Neural progenitor cell (in vitro differentiated cells): ENCODE results near the gene CCS. TPM values are rescaled to one million over a fixed set of nuclear protein-coding genes. Genes with fewer than 3 reads are reported as not detected.

Experiments
- DNase-seq: peaks from one replicate; pipeline ENCODE4 v3.0.0-alpha.2; 2016; ENCODE audit warnings: low spot score
- H2AFZ ChIP-seq: fragments of 200-600 bp; sonication (generic); replicated peaks from 2 replicates; pipeline ENCODE4 v1.6.1; 2016; ENCODE audit warnings: antibody characterized with exemption
- H3F3A ChIP-seq: fragments of 200-600 bp; sonication (generic); 2 replicates; pipeline ENCODE4 v1.6.1; 2016; ENCODE audit warnings: antibody characterized with exemption, low read depth
- H3K27ac ChIP-seq: fragments of 200-600 bp; sonication (generic); 2 replicates; pipeline ENCODE4 v1.5.1; 2016; ENCODE audit warnings: mild to moderate bottlenecking
- H3K27me3 ChIP-seq: fragments of 200-600 bp; sonication (generic); 2 replicates; pipeline ENCODE4 v1.6.1; 2016; ENCODE audit warnings: mild to moderate bottlenecking, moderate library complexity
- H3K36me3 ChIP-seq: fragments of 200-600 bp; sonication (generic); 2 replicates; pipeline ENCODE4 v1.5.1; 2016
- H3K4me1 ChIP-seq: fragments of 200-600 bp; sonication (generic); 2 replicates; pipeline ENCODE4 v1.6.1; 2016; ENCODE audit warnings: mixed run types
- H3K4me2 ChIP-seq: fragments of 200-600 bp; sonication (generic); 2 replicates; pipeline ENCODE4 v1.6.1; 2016
- H3K4me3 ChIP-seq: fragments of 200-600 bp; sonication (generic); 2 replicates; pipeline ENCODE4 v1.5.1; 2016
- H3K79me2 ChIP-seq: fragments of 200-600 bp; sonication (generic); 2 replicates; pipeline ENCODE4 v1.6.1; 2016; ENCODE audit warnings: low read depth
- H3K9ac ChIP-seq: fragments of 200-600 bp; sonication (generic); 2 replicates; pipeline ENCODE4 v1.6.1; 2016
- H3K9me3 ChIP-seq: fragments of 200-600 bp; sonication (generic); 2 replicates; pipeline ENCODE4 v1.5.1; 2016; ENCODE audit warnings: low read depth
- H4K20me1 ChIP-seq: fragments of 200-600 bp; sonication (generic); 2 replicates; pipeline ENCODE4 v1.6.1; 2016; ENCODE audit warnings: low read depth
- H3K27ac Mint-ChIP-seq: 3 replicates; pipeline ENCODE4 v1.8.0; 2021; ENCODE audit warnings: mixed read lengths
- H3K27me3 Mint-ChIP-seq: 2 replicates; pipeline ENCODE4 v1.8.0; 2022; ENCODE audit warnings: low read depth, mild to moderate bottlenecking, inconsistent platforms, moderate library complexity, mixed read lengths; ENCODE audit not compliant: insufficient read depth
- H3K36me3 Mint-ChIP-seq: 3 replicates; pipeline ENCODE4 v1.8.0; 2021; ENCODE audit warnings: mixed read lengths
- H3K4me1 Mint-ChIP-seq: 3 replicates; pipeline ENCODE4 v1.8.0; 2021; ENCODE audit warnings: mixed read lengths
- H3K4me3 Mint-ChIP-seq: 3 replicates; pipeline ENCODE4 v1.8.0; 2021; ENCODE audit warnings: mild to moderate bottlenecking, moderate library complexity, mixed read lengths
- H3K9me3 Mint-ChIP-seq: 3 replicates; pipeline ENCODE4 v1.8.0; 2020; ENCODE audit warnings: mixed read lengths
- EZH2 ChIP-seq: fragments of 200-600 bp; sonication (generic); IDR thresholded peaks from 2 replicates; pipeline ENCODE4 v1.6.1; 2017; ENCODE audit warnings: antibody characterized with exemption, mild to moderate bottlenecking, moderate library complexity
- EZH2phosphoT487 ChIP-seq: fragments of 200-600 bp; sonication (generic); IDR thresholded peaks from 2 replicates; pipeline ENCODE4 v1.6.1; 2017; ENCODE audit warnings: antibody characterized with exemption
- total RNA-seq: library from RNA; depleted of rRNA; stranded (reverse); fragments of >200 nt; gene quantifications from 2 replicates; pipeline ENCODE4 v1.2.3, GENCODE V29; 2015; ENCODE audit warnings: low replicate concordance
- TF ChIP-seq, protein P1 (sequence below): fragments of 200-600 bp; sonication (generic); IDR thresholded peaks from 2 replicates; pipeline ENCODE4 v1.5.1; 2017; ENCODE audit warnings: antibody characterized with exemption, mild to moderate bottlenecking

The CCS gene
- total RNA-seq, 1 donor from 2014 or later = 44.3 TPM

GRCh38 chr11:66555416-66555815 is 37.6 kb upstream of the CCS start:
- H2AFZ ChIP-seq = no peak overlapping the region
- peaks cover 1% of the 10 kb centered on the region for H3F3A ChIP-seq
- no peaks in the 10 kb centered on the region for H3K27me3 ChIP-seq
- no peaks in the 10 kb centered on the region for H3K36me3 Mint-ChIP-seq
- H3K36me3 ChIP-seq = no peaks in the 10 kb centered on the region
- H4K20me1 ChIP-seq = no peaks in the 10 kb centered on the region
- no peaks in the 10 kb centered on the region for H3K4me1 ChIP-seq
- H3K4me2 ChIP-seq = no peak overlapping the region
- H3K4me3 Mint-ChIP-seq = no peak overlapping the region
- H3K9ac ChIP-seq = no peak overlapping the region
- H3K27ac ChIP-seq = no peak overlapping the region
- no peaks in the 10 kb centered on the region for H3K4me1 Mint-ChIP-seq
- no peak overlapping the region for H3K4me3 ChIP-seq
- H3K27ac Mint-ChIP-seq = no peak overlapping the region
- no peak for DNase-seq
- TF ChIP-seq, protein P1, sequence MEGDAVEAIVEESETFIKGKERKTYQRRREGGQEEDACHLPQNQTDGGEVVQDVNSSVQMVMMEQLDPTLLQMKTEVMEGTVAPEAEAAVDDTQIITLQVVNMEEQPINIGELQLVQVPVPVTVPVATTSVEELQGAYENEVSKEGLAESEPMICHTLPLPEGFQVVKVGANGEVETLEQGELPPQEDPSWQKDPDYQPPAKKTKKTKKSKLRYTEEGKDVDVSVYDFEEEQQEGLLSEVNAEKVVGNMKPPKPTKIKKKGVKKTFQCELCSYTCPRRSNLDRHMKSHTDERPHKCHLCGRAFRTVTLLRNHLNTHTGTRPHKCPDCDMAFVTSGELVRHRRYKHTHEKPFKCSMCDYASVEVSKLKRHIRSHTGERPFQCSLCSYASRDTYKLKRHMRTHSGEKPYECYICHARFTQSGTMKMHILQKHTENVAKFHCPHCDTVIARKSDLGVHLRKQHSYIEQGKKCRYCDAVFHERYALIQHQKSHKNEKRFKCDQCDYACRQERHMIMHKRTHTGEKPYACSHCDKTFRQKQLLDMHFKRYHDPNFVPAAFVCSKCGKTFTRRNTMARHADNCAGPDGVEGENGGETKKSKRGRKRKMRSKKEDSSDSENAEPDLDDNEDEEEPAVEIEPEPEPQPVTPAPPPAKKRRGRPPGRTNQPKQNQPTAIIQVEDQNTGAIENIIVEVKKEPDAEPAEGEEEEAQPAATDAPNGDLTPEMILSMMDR = no peak
- TF ChIP-seq EZH2phosphoT487 (no peak), EZH2 (no peak)
- H3K9me3 Mint-ChIP-seq = no peaks in the 10 kb centered on the region
- peaks cover 5% of the 10 kb centered on the region for H3K27me3 Mint-ChIP-seq
- no peaks in the 10 kb centered on the region for H3K9me3 ChIP-seq
- no peaks in the 10 kb centered on the region for H3K79me2 ChIP-seq

DNA sequence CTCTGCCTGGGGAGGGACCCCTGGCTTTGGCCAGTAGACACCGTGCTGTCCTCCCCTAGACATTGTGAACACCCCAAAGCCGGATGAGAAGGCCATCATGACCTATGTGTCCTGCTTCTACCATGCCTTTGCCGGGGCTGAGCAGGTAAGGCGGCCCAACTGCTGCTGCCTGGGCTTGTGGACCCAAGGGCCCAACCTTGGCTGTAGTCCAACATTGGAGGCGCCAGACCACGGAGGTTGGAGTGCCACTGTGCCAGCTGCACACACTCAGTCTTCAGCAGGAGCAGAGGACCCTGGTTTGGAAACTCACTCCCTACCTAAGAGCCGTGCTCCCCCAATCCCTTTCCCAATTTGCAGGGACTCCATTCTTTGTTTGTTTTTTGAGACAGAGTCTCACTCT is 36.9 kb upstream of the CCS start:
- TF ChIP-seq, protein P1 = no peak
- TF ChIP-seq EZH2phosphoT487 (no peak), EZH2 (no peak)
- Mint-ChIP-seq H3K36me3 (no peaks in the 10 kb centered on the region), H3K9me3 (no peaks in the 10 kb centered on the region), H3K4me3 (no peak overlapping the region), H3K4me1 (no peaks in the 10 kb centered on the region), H3K27ac (peak overlapping the region; percentile 78), H3K27me3 (peaks cover 4% of the 10 kb centered on the region)
- H3K9me3 ChIP-seq = no peaks in the 10 kb centered on the region
- no peak overlapping the region for H3K4me2 ChIP-seq
- no peak overlapping the region for H3K27ac ChIP-seq
- no peaks in the 10 kb centered on the region for H3F3A ChIP-seq
- no peaks in the 10 kb centered on the region for H3K36me3 ChIP-seq
- no peaks in the 10 kb centered on the region for H4K20me1 ChIP-seq
- no peaks in the 10 kb centered on the region for H3K79me2 ChIP-seq
- no peak overlapping the region for H2AFZ ChIP-seq
- no peaks in the 10 kb centered on the region for H3K4me1 ChIP-seq
- DNase-seq = no peak
- H3K27me3 ChIP-seq = no peaks in the 10 kb centered on the region
- H3K4me3 ChIP-seq = no peak overlapping the region
- no peak overlapping the region for H3K9ac ChIP-seq

DNA sequence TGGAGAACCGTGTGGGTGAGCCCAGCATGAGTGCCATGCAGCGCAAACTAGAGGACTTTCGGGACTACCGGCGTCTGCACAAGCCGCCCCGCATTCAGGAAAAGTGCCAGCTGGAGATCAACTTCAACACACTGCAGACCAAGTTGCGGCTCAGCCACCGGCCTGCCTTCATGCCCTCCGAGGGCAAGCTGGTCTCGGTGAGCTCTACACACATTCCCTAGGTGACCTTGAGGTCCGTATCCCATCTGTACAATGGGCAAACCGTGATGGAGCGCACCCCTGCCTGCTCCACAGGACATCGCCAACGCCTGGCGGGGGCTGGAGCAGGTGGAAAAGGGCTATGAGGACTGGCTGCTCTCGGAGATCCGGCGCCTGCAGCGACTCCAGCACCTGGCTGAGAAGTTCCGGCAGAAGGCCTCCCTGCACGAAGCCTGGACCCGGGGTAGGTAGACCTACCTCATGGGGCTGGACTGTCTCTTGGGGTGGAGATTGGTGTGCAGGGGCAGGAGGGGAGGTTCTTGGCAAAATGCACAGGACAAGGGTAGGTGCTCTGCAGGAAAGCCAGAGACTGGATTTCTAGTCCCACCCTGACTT is 35.2 kb upstream of the CCS start:
- DNase-seq = no peak
- H3K9me3 ChIP-seq = no peaks in the 10 kb centered on the region
- no peaks in the 10 kb centered on the region for H3K36me3 ChIP-seq
- H3K4me3 ChIP-seq = no peak overlapping the region
- H3K27ac ChIP-seq = no peak overlapping the region
- no peak overlapping the region for H2AFZ ChIP-seq
- no peaks in the 10 kb centered on the region for H3K4me1 ChIP-seq
- no peaks in the 10 kb centered on the region for H3K27me3 ChIP-seq
- no peaks in the 10 kb centered on the region for H3K79me2 ChIP-seq
- no peak overlapping the region for H3K4me2 ChIP-seq
- no peaks in the 10 kb centered on the region for H4K20me1 ChIP-seq
- no peaks in the 10 kb centered on the region for H3K9me3 Mint-ChIP-seq
- H3K9ac ChIP-seq = no peak overlapping the region
- no peak overlapping the region for H3K27ac Mint-ChIP-seq
- H3K4me3 Mint-ChIP-seq = no peak overlapping the region
- no peaks in the 10 kb centered on the region for H3F3A ChIP-seq
- peaks cover under 1% of the 10 kb centered on the region for H3K27me3 Mint-ChIP-seq
- H3K4me1 Mint-ChIP-seq = no peaks in the 10 kb centered on the region
- H3K36me3 Mint-ChIP-seq = no peaks in the 10 kb centered on the region
- TF ChIP-seq EZH2phosphoT487 (no peak), EZH2 (no peak)
- TF ChIP-seq, protein P1 = no peak
